Muscle of leg (tissue), 11 donors: ENCODE measurements around the gene SNX18. TPM values are rescaled to one million over a fixed set of nuclear protein-coding genes. Genes with fewer than 3 reads are reported as not detected.
"Not testable (repeated sequence)": the region's sequence is repeated elsewhere in the genome, so short reads cannot be mapped to it uniquely, and the experiment has no call there.

ENCODE experiments used
- DNase-seq: peaks from one replicate; pipeline ENCODE4 v3.0.0; 2013
- H3K27ac ChIP-seq: one replicate; pipeline ENCODE4 v1.5.1; 2013; ENCODE audit warnings: mild to moderate bottlenecking, low read length, control low read depth
- H3K27me3 ChIP-seq: one replicate; pipeline ENCODE4 v1.6.1; 2013; ENCODE audit warnings: low read length; ENCODE audit not compliant: control insufficient read depth, insufficient read depth
- H3K36me3 ChIP-seq: one replicate; pipeline ENCODE4 v1.6.1; 2013; ENCODE audit warnings: low read length; ENCODE audit not compliant: control insufficient read depth, insufficient read depth
- H3K4me1 ChIP-seq: one replicate; pipeline ENCODE4 v1.6.1; 2013; ENCODE audit warnings: low read length; ENCODE audit not compliant: control insufficient read depth, insufficient read depth
- H3K4me3 ChIP-seq: one replicate; pipeline ENCODE4 v1.5.1; 2013; ENCODE audit warnings: low read length, control low read depth
- H3K9me3 ChIP-seq: replicated peaks from 2 replicates; pipeline ENCODE4 v1.6.1; 2013; ENCODE audit warnings: low read depth, low read length; ENCODE audit not compliant: control insufficient read depth
- WGBS: methylation state at CpG from one replicate; pipeline ENCODE4 v1.1.5; 2013; ENCODE audit warnings: missing lambda C conversion rate; ENCODE audit not compliant: insufficient coverage; 5-methylcytosine and 5-hydroxymethylcytosine counted together
- polyA plus RNA-seq, 8 donors: library from polyadenylated mRNA; unstranded; fragments of 120-200 nt; gene quantifications; one replicate each; pipeline versions ENCODE4 v1.2.1 to v1.2.3, GENCODE V29; 2013; ENCODE audit warnings: inconsistent platforms in 1 of 8, low replicate concordance in 1 of 8; ENCODE audit not compliant: insufficient read length in 8 of 8, insufficient read depth in 1 of 8
- total RNA-seq: library from RNA; stranded (reverse); fragments of 120-200 nt; gene quantifications from one replicate; pipeline ENCODE4 v1.2.4, GENCODE V29; 2013

The SNX18 gene
- total and polyA plus RNA-seq, 9 donors = 23.4 to 43.5 (median 32.2) TPM

- peaks cover 3% of the 10 kb centered on the region for H3K4me1 ChIP-seq
- no peaks in the 10 kb centered on the region for H3K27me3 ChIP-seq
- peak overlapping the region; percentile 45 for H3K27ac ChIP-seq
- peak; percentile 36 for DNase-seq
- H3K9me3 ChIP-seq = no peaks in the 10 kb centered on the region
- WGBS = 25% methylated on average over 3 of the region's 5 CpGs
- H3K4me3 ChIP-seq = no peak overlapping the region
- H3K36me3 ChIP-seq = no peaks in the 10 kb centered on the region
Observed at GRCh38 chr5:54484219-54484894, 33.2 kb upstream of the SNX18 start.

DNA sequence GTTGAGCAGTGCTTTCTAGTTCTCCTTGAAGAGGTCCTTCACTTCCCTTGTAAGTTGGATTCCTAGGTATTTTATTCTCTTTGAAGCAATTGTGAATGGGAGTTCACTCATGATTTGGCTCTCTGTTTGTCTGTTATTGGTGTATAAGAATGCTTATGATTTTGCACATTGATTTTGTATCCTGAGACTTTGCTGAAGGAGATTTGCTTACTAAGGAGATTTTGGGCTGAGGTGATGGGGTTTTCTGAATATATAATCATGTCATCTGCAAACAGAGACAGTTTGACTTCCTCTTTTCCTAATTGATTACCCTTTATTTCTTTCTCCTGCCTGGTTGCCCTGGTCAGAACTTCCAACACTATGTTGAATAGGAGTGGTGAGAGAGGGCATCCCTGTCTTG is 31.9 kb upstream of the SNX18 start:
- not testable (repeated sequence) for H3K36me3 ChIP-seq, H3K4me1 ChIP-seq, H3K4me3 ChIP-seq, H3K27me3 ChIP-seq, DNase-seq, H3K9me3 ChIP-seq, H3K27ac ChIP-seq

DNA sequence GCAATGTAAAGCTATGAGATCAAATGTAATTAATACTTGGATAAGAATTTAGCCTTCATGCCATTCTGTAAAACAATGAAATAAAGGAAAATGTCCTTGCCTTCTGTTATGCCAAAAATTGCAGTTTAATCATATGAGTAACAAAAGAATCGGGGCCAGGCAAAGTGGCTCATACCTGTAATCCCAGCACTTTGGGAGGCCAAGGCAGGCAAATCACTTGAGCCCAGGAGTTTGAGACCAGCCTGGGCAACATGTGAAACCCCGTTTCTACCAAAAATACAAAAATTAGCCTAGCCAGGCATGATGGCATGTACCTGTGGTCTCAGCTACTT is 27.9 kb upstream of the SNX18 start:
- H3K27ac ChIP-seq, DNase-seq, H3K36me3 ChIP-seq, H3K4me3 ChIP-seq, H3K9me3 ChIP-seq, H3K27me3 ChIP-seq, H3K4me1 ChIP-seq: not testable (repeated sequence)
- no CpG with 5 or more reads among the region's 2 CpGs for whole genome bisulfite sequencing

DNA sequence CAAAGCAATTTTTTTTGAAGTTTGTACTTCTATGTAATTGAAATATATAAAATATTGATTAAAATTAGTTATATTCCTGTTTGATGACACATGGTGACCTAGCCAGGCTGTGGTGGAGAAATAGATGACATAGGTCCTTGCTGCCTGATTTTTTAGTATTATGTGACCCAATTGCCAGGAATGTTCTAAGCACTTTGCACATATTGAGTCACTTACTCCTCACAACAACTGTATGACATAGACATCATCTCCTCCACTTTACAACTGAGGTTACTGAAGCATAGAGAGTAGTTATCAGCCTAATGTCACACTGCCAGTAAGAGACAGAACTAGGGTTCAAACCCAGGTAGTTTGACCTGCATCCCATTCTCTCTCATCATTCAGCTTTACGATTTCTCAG is 26.2 kb upstream of the SNX18 start:
- H3K4me3 ChIP-seq = no peak overlapping the region
- peaks cover 7% of the 10 kb centered on the region for H3K4me1 ChIP-seq
- no peak for DNase-seq
- 80% methylated on average over 1 of the region's 1 CpG for WGBS
- H3K9me3 ChIP-seq = no peaks in the 10 kb centered on the region
- no peaks in the 10 kb centered on the region for H3K36me3 ChIP-seq
- no peak overlapping the region for H3K27ac ChIP-seq
- H3K27me3 ChIP-seq = no peaks in the 10 kb centered on the region

DNA sequence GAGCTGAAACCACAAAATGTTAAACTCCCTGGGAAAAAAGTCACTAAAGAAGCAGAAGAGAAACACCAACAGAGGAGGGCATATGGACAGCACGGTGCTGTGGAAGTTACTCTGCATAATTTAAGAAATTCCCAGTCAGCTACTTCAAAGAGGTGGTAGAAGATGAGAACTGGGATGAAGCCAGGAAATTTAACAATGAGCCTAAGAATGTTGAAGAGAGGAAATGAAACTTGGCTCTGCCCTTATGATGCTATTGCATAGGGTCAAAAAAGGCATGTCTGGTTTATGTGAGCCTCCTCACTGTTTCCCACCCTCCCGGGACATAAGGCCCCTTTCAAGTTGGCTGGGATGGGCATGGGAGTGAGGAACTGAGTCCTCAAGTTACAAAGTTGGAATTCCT is 25.4 kb upstream of the SNX18 start:
- Histone ChIP-seq H3K27me3 (no peaks in the 10 kb centered on the region), H3K36me3 (no peaks in the 10 kb centered on the region), H3K9me3 (no peaks in the 10 kb centered on the region), H3K27ac (no peak overlapping the region), H3K4me3 (no peak overlapping the region), H3K4me1 (peaks cover 7% of the 10 kb centered on the region)
- 20% methylated on average over 1 of the region's 2 CpGs for WGBS
- DNase-seq = peak; percentile 38

GRCh38 chr5:54495027-54495426 is 22.5 kb upstream of the SNX18 start:
- DNase-seq = no peak
- Histone ChIP-seq H3K4me1 (peaks cover 7% of the 10 kb centered on the region), H3K27ac (no peak overlapping the region), H3K27me3 (no peaks in the 10 kb centered on the region), H3K9me3 (peaks cover 6% of the 10 kb centered on the region), H3K36me3 (no peaks in the 10 kb centered on the region), H3K4me3 (no peak overlapping the region)

GRCh38 chr5:54514291-54514690 is 3.3 kb upstream of the SNX18 start:
- no peaks in the 10 kb centered on the region for H3K9me3 ChIP-seq
- H3K4me3 ChIP-seq = no peak overlapping the region
- WGBS = 0% methylated on average over 2 of the region's 4 CpGs
- H3K4me1 ChIP-seq = peaks cover 14% of the 10 kb centered on the region
- peaks cover 6% of the 10 kb centered on the region for H3K36me3 ChIP-seq
- no peak overlapping the region for H3K27ac ChIP-seq
- no peak for DNase-seq
- H3K27me3 ChIP-seq = no peaks in the 10 kb centered on the region

DNA sequence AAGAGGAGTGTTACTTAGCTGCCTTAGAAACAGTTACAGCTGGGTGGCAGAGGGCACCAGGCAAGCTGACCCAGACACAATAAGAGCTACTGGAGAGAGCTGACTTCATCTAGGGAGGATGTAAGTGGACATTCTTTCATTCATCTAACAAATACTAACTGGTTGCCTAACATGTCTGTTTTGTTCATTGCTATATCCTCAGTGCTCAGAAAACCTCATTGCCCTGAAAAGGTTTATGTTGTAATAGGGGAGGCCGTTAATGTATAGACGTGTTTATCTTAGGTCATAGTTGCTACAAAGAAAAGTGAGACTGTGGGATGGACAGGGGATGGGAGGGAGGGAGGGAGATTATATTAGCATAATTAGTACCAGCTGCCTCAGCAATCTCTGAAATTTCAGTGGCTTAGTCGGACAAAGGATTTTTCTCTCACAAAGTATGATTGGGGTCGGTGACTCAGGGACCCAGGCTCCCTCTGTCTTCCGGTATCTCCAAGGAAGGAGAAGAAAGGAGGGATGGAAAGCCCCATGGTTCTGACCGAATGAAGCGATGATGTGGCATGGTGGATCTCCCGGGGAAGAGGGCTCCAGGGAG is 2.6 kb upstream of the SNX18 start:
- Histone ChIP-seq H3K4me1 (peaks cover 17% of the 10 kb centered on the region), H3K27me3 (no peaks in the 10 kb centered on the region), H3K4me3 (no peak overlapping the region), H3K27ac (no peak overlapping the region), H3K36me3 (peaks cover 7% of the 10 kb centered on the region), H3K9me3 (no peaks in the 10 kb centered on the region)
- DNase-seq = no peak
- 74% methylated on average over 5 of the region's 8 CpGs for WGBS

DNA sequence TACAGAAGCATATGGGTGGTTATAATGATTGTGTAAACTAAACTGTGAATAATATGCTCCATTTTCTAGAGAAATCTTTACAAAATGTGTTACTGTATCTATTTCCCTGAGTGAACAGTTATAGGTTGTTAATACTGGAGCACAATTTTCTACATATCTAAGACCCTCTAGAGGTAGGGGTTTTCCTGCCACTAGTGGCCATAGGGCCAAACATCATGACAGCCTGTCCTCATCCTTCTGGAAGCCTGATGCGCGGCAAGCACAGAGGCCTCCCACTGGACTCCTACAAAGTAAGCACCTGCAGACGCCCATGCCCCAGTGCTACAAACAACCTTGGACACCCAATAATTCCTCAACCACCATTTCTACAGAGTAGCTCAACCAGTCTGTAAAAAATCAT is 1.9 kb upstream of the SNX18 start:
- H3K4me3 ChIP-seq = no peak overlapping the region
- no peak for DNase-seq
- H3K9me3 ChIP-seq = no peaks in the 10 kb centered on the region
- H3K36me3 ChIP-seq = peaks cover 7% of the 10 kb centered on the region
- H3K27ac ChIP-seq = no peak overlapping the region
- WGBS = no CpG with 5 or more reads among the region's 3 CpGs
- H3K4me1 ChIP-seq = peaks cover 21% of the 10 kb centered on the region
- H3K27me3 ChIP-seq = no peaks in the 10 kb centered on the region

DNA sequence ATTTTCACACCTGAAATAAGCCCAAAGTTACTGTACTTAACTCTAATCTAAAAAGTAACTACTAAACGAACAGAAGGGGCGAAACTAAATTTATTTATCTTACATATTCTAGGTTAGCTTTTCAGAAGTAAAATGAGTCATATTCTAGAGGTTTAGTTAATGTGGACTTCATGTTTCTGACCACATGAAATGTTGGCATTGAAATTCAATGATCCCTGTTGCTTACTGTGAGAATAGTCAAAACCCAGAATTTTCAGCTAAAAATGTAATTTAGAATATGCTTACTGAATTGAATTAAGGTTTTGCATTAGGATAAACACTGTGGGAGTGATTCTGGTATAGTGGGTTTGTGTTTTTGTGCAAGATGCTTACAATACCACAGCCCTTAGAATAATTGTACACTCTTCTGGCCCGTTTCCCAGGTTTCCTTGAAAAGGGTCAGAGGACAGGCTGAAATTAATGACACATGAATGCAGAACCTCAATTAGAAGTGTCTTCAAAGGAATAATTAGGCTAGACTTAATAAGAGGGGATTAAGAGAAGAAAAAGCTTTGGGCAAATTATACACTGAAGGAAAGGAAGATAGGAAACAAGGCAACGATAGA is 1.4 kb upstream of the SNX18 start:
- H3K27me3 ChIP-seq = no peaks in the 10 kb centered on the region
- no CpG with 5 or more reads among the region's 4 CpGs for WGBS

GRCh38 chr5:54517174-54517511 is 416 bp upstream of the SNX18 start:
- Histone ChIP-seq H3K27me3 (no peaks in the 10 kb centered on the region), H3K4me3 (peak overlapping the region; percentile 7), H3K36me3 (peaks cover 7% of the 10 kb centered on the region)

More for the DNA sequence above, 1.4 kb upstream of the SNX18 start:
- peaks cover 7% of the 10 kb centered on the region for H3K36me3 ChIP-seq
- no peak for DNase-seq
- peaks cover 24% of the 10 kb centered on the region for H3K4me1 ChIP-seq
- no peak overlapping the region for H3K27ac ChIP-seq
- no peaks in the 10 kb centered on the region for H3K9me3 ChIP-seq
- no peak overlapping the region for H3K4me3 ChIP-seq

More at GRCh38 chr5:54517174-54517511, 416 bp upstream of the SNX18 start:
- no peak overlapping the region for H3K27ac ChIP-seq
- DNase-seq = no peak
- H3K9me3 ChIP-seq = no peaks in the 10 kb centered on the region
- H3K4me1 ChIP-seq = peaks cover 29% of the 10 kb centered on the region
- WGBS = 0% methylated on average over 2 of the region's 4 CpGs
